GM19025 (cell line): Measurements from ENCODE around the gene IL6.
"Not testable (repeated sequence)": the region's sequence is repeated elsewhere in the genome, so short reads cannot be mapped to it uniquely, and the experiment has no call there.

Experiments used
- ATAC-seq: cut with Tn5 transposase; IDR thresholded peaks from one replicate; pipeline ENCODE4 v1.9.1; 2021; ENCODE audit warnings: mild to moderate bottlenecking, low read depth, moderate library complexity; ENCODE audit not compliant: unreplicated experiment

IL6 gene

DNA sequence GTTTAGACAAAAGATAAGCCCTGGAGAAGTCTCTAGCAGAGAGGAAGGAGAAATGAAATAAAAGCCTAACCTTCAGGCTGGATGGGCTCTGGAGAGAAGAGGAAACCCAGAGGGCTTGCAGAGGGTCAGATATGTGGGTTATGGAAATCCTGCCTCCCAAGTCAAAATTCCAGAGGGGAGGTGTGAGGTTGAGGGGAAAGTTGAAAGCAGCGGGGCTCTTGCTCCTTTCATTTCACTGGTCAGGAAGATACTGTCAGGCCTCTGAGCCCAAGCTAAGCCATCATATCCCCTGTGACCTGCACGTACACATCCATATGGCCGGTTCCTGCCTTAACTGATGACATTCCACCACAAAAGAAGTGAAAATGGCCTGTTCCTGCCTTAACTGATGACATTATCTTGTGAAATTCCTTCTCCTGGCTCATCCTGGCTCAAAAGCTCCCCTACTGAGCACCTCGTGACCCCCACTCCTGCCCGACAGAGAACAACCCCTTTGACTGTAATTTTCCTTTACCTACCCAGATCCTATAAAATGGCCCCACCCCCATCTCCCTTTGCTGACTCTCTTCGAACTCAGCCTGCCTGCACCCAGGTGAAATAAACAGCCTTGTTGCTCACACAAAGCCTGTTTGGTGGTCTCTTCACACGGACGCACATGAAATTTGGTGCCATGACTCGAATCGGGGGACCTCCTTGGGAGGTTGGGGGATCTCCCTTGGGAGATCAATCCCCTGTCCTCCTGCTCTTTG lies 23.7 kb upstream of the IL6 start:
- ATAC-seq = not testable (repeated sequence)

DNA sequence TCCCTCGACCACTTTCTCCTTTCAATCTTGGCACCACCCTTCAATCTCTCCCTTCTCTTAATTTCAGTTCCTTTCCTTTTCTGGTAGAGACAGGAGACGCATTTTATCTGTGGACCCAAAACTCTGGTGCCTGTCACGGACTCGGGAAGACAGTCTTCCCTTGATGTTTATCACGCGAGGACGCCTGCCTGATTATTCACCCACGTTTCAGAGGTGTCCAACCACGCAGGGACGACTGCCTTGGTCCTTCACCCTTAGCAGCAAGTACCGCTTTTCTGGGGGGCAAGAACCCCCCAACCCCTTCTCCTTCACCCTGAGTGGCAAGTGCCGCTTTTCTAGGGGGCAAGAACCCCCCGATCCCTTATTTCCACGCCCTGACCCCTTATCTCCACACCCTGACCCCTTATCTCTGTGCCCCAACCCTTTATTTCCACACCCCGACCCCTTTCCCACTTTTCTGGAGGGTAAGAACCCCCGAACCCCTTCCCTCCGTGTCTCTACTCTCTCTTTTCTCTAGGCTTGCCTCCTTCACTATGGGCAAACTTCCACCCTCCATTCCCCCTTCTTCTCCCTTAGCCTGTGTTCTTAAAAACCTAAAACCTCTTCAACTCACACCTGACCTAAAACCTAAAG lies 22.9 kb upstream of the IL6 start:
- ATAC-seq = not testable (repeated sequence)

DNA sequence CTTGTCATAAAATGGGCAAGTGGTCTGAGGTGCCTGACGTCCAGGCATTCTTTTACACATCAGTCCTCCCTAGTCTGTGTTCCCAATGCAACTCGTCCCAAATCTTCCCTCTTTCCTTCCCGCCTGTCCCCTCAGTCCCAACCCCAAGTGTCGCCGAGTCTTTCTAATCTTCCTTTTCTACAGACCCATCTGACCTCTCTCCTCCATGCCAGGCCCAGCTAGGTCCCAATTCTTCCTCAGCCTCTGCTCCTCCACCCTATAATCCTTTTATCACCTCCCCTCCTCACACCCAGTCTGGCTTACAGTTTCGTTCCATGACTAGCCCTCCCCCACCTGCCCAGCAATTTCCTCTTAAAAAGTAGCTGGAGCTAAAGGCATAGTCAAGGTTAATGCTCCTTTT lies 22.3 kb upstream of the IL6 start:
- ATAC-seq = not testable (repeated sequence)

DNA sequence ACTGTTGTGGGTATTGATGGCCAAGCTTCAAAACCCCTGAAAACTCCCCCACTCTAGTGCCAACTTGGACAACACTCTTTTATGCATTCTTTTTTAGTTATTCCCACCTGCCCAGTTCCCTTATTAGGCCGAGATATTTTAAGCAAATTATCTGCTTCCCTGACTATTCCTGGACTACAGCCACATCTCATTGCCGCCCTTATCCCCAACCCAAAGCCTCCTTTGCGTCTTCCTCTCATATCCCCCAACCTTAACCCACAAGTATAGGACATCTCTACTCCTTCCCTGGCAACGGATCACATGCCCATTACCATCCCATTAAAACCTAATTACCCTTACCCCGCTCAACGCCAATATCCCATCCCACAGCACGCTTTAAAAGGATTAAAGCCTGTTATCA lies 21.1 kb upstream of the IL6 start:
- ATAC-seq = not testable (repeated sequence)

DNA sequence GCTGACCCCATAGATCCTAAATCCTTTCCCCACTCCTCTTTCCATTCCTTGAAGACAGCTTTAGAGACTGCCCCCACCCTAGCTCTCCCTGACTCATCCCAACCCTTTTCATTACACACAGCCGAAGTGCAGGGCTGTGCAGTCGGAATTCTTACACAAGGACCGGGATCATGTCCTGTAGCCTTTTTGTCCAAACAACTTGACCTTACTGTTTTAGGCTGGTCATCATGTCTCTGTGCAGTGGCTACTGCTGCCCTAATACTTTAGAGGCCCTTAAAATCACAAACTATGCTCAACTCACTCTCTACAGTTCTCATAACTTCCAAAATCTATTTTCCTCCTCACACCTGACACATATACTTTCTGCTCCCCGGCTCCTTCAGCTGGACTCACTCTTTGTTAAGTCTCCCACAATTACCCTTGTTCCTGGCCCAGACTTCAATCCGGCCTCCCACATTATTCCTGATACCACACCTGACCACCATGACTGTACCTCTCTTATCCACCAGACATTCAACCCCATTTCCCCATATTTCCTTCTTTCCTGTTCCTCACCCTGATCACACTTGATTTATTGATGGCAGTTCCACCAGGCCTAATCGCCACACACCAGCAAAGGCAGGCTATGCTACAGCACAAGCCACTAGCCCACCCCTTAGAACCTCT lies 19.8 kb upstream of the IL6 start:
- ATAC-seq = not testable (repeated sequence)

DNA sequence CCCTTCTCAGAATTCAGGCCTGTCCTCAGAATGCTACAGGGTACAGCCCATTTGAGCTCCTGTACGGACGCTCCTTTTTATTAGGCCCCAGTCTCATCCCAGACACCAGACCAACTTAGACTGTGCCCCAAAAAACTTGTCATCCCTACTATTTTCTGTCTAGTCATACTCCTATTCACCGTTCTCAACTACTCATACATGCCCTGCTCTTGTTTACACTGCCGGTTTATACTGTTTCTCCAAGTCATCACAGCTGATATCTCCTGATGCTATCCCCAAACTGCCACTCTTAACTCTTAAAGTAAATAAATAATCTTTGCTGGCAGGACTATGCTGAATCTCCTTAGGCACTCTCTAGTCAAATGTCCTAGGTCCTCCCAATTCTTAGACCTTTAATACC lies 18.8 kb upstream of the IL6 start:
- not testable (repeated sequence) for ATAC-seq

DNA sequence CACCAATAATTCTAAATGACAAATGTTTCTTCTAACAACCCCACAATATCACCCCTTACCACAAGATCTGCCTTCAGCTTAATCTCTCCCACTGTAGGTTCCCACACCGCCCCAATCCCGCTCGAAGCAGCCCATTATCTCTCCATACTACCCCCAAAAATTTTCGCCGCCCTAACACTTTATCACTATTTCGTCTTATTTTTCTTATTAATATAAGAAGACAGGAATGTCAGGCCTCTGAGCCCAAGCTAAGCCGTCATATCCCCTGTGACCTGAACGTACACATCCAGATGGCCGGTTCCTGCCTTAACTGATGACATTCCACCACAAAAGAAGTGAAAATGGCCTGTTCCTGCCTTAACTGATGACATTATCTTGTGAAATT lies 18.3 kb upstream of the IL6 start:
- not testable (repeated sequence) for ATAC-seq

DNA sequence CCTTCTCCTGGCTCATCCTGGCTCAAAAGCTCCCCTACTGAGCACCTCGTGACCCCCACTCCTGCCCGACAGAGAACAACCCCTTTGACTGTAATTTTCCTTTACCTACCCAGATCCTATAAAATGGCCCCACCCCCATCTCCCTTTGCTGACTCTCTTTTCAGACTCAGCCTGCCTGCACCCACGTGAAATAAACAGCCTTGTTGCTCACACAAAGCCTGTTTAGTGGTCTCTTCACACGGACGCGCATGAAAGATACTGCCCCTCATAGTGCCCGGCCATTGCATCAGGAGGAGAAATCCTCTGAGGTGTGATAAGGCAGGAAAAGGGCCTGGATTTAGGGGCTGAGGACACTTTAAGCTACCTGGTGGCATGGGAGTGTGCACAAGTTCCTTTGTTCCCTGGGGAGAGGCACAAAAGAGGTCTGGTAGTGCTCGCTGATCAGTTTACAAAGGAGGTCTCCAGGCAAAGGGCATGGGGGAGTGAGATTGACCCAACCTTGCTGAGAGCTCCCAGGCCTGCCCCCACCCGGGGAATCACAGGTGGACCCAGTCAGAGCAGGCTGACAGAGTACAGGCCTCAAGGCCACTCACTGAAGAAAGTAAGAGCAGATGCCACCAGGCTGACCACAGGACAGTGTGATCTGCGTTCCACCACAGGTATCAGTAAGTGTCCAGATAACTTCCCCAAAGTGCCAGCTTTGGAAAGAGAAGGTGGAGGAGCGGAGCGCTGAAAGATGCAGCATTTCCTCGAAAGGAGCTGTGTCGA lies 17.8 kb upstream of the IL6 start:
- not testable (repeated sequence) for ATAC-seq

DNA sequence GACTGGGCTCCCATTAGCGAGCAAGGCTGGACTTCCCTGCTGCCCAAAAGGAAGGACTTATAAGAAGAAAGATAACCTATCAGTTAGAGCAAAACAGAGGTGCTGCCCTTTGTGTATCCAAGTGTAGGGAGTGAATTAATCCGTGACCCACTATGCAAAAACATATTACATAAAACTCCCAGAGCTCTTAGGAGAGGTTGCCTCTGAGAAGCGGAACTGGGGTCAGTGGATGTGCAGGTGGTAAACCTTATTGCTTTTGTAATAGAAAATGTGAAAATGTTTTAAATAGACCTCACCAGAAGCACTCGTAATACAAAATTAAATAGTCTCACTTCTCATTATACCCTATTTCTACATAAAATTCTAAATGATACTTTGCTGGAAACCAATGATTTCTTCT lies 17.1 kb upstream of the IL6 start:
- ATAC-seq = no peak

DNA sequence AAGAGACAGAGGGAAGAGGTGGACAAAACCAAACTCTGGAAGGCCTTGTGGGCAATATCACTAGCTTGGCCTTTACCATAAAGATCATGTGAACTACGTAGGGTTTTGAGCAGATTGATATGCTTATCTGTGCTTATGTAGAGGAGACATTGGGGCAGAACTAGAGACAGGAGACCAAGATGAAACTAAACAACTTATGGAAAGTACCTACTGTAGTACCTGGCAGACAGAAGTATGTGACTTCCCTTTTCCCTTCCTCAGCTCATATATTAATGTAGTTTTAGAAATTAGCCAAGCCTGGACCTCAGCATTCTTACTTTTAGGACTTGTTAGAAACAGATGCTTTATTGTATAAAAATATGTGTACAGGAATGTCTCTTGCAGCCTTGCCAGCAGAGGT lies 14.0 kb upstream of the IL6 start:
- ATAC-seq = no peak

DNA sequence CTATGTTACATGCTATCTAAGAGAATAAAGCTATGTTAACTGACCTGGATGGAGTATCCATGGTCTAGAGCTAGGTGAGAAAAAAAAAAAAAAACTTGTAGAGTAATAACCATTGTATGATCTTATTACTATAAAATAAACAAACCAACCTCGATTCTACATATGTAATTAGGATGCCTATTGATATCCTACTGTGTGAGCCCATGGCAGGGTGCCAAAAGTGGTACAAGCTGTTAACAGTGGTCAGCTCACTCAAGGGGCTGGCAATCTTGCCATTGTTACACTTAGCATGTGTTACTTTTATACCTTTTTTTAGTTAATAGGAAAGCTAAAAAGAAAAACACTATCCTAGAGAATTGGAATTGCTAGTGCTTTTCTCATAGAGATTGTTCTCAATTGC lies 13.5 kb upstream of the IL6 start:
- ATAC-seq = no peak

DNA sequence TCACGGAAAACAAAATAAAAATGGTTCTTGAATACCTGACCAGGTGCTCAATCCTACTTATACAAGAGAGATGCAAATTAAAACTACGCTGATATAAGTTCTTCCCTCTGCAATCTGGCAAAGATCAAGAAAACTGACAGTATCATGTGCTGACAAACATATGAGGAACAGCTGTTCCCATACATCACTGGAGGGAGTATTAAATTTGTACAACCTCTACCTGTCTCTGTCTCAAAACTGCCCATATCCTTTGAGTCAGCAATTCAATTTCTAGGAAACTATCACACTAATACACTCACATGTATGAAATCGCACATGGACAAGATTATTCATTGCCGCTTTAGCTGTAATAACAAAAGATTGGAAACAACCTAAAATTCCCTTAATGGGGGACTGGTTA lies 11.0 kb upstream of the IL6 start:
- ATAC-seq = no peak

DNA sequence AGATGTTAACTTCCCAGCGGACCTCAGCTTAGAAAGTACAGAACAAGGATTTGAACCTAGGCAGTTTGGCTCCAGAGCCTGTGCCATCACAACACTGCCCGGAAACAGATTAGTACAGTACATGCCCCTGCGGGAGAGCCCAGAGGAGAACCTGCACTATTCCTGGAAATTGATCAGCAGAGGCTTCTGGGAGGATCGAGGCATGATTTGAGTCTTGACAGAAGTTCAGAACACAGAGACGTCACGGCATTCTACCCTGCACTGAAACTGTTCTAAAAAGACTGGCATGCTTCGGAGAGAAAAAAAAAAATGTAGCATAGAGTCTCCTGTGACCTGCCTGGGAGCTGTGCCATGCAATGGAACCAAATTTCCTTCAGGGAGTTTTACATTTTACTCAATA lies 9.2 kb upstream of the IL6 start:
- ATAC-seq = no peak

DNA sequence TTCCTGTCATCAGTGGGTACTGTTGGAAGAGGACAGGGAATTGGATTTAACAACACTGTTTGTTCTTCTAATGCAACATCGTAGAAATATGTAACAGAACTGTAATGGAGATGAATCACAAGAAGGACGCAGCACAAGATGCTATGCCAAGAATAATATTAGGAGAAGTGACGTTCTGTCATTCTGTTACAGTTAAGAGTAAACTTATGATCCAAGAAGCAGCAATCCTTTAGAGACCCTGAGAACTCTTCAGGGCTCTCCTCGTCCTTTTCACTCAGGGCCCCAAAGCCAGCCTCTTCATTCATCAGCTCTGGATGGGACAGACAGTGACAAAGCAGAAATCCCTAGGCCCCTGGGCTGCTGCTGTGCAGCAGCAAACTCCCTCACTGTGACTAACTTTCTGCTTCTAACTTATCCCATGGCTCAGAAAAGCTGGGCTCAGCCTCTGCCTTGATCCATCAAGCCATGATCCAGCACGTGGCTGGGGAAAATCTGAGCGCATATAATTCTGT lies 8.7 kb upstream of the IL6 start:
- ATAC-seq = no peak

DNA sequence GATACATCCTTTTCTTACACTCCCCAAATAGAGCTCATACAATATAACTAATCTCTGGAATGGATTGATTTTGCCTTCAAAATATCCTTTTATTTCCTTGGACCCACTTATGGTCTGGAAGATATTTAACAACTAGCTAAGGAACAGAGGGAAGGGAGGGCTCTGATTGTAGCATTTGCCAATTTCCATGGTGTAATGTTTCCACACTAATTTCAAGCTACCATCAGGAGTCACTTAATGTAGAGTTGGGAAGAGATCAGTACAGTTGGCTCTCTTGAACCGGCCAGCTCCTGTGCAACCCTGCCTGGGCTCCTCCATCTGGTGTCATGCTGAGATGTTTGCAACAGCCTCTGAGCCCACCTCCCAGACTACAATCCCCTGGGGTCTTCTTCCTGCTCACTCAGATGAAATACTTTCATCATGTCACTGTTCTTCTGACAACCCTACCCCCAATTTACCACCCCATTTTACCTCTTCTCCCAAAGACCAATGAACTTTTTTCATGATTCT lies 8.0 kb upstream of the IL6 start:
- ATAC-seq = no peak

DNA sequence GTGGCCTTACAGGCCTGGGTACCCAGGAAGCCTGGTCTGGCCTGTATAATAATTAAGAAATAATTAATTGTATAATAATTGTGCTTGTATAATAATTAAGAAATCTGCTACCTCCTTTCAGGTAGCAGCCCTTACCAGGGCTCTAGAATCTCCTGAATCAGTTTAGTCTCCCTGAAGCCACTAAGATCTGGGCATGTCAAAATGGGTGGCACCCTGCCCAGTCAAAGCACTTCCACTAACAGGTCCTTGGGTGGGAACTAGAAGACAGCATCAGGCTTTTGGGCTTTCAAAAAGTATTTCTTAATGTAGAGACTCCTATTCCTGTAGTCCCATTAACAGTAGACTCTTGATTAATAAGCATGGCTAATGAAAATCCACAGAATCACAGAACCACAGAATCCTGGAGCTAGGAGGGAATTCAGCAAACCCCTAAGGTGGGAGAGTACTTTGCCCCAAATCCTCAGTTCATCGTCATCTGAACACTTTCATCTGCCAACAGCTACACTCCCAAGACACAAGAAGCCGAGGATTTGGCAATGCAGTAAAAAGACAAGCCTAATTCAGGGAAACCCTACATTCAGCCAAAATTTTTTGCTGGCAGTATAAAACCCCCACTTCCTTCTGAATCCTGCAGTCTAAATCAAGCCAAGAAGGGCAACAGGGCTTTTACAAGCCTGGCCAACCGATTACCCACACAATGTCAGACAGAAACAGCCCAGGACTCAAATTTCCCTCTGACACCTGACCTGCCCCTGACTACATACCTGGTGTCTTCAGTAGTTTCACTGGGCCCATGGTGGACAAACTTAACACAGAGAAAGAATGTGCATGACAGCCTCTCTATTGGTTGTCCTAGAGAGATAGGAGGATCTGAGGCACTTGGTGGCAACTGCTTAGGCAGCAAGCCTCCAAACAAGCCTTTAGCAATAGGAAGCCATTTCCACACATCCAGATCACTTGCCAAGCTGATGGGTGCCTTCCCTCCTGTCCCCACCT lies 5.9 kb upstream of the IL6 start:
- ATAC-seq = no peak

DNA sequence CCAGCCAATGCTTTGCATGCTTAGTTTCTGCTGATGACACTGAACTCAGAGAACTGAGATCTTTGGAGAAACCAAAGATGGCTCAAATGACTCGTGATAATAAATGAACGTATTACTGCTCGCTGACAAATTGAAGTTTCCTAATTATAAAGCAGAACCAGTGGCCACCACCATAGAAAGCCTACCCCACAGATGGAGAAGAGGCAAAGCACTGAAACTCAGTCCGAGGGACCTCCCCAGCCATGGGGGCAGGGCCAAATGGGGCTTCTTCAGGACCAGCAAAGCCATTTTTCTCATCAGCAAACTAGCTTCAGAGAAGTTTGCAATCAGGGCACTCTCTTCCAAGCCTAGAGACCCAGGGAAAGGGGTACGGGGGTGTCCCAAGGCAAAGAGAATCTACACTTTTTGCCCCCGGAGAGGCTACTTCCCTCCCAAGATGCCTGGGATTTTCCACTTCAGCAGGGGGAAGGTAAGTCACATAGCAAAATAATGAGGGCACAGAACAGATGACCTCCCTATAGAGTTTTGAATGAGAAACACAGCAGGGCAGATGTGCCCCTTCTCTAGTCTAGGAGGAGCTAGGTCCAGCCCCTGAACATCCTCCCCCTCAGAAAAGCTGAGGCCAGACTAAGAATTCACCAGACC lies 4.3 kb upstream of the IL6 start:
- no peak for ATAC-seq

DNA sequence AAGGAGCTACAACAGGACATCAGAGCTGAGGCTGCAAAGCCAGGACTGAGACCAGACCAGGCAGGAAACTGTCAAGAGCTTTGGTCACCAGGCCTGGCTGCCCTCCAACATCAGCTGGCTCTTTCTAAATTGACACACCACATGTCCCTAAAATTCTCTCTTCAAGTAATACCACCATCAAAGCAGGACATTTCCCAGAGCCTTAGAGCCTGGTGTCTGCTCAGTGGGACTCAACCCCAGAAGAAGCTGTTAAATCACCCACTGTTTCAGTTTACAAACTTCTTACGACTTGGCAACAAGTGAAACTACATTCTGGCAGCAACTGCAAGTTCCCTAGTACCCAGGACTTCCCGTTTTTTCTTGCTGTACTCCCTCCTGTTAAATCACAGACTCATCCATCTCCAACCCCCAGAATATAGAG lies 3.8 kb upstream of the IL6 start:
- ATAC-seq = no peak

DNA sequence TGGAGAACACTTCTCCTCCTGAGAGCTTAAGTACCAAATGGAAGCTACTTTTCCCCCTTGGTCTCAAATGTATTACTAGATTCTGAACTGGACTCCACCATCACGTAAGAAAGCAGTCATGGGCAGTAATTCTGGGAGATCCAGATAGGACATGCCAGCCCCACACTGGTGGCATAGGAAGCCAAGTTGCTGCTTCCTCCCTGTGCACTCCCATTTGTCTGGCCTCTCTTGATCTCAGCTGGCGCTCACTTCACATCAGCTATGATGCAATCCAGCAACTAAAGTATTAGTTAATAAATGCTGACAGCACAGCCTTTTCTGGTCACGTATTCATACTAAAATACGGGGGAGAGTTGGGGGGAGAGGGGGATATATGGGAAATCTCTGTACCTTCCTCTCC lies 3.4 kb upstream of the IL6 start:
- ATAC-seq = no peak
